H1 (cell line): ENCODE results near the gene SYTL1. TPM values are rescaled to one million over a fixed set of nuclear protein-coding genes. Genes with fewer than 3 reads are reported as not detected.
A peak's percentile ranks its signal among the peaks of the same experiment; 100 is the strongest.

Experiments
- CTCF ChIA-PET: fragments of 300-600 bp; sonication (Branson Sonifier 250); formaldehyde crosslinking; loops from one replicate; lab custom pipeline; 2021; ENCODE audit not compliant: partially characterized antibody; lab: Charles Lee
- POLR2A ChIA-PET: fragments of 300-600 bp; sonication (Branson Sonifier 250); formaldehyde crosslinking; loops from one replicate; lab custom pipeline; 2021; ENCODE audit warnings: inconsistent platforms; ENCODE audit not compliant: partially characterized antibody; lab: Charles Lee
- DNase-seq, 2 experiments: peaks; one replicate each; pipeline versions ENCODE4 v3.0.0 to v3.0.0-alpha.2; 2010 to 2022; ENCODE audit warnings: low spot score in 2 of 2, low read depth in 1 of 2, mixed read lengths in 1 of 2
- FAIRE-seq: peaks from 2 replicates; lab custom pipeline; 2011; peaks lifted over from hg19 to GRCh38; lab: Jason Lieb, UNC
- H2AFZ ChIP-seq: 2 replicates; pipeline ENCODE4 v1.8.1; 2012; ENCODE audit warnings: low read length, inconsistent platforms
- H2AK5ac ChIP-seq: 2 replicates; pipeline ENCODE4 v1.6.1; 2013; ENCODE audit warnings: low read depth, low read length
- H2BK120ac ChIP-seq: replicated peaks from 2 replicates; pipeline ENCODE3; 2013; ENCODE audit warnings: low read depth, low read length, inconsistent platforms
- H2BK12ac ChIP-seq: 2 replicates; pipeline ENCODE4 v1.6.1; 2013; ENCODE audit warnings: low read depth, low read length
- H2BK15ac ChIP-seq: 2 replicates; pipeline ENCODE4 v1.6.1; 2013; ENCODE audit warnings: low read length
- H2BK20ac ChIP-seq: 2 replicates; pipeline ENCODE4 v1.6.1; 2013; ENCODE audit warnings: low read length
- H2BK5ac ChIP-seq: 2 replicates; pipeline ENCODE4 v1.6.1; 2013; ENCODE audit warnings: low read depth, low read length
- H3K14ac ChIP-seq: 2 replicates; pipeline ENCODE4 v1.6.1; 2013; ENCODE audit warnings: inconsistent platforms; ENCODE audit not compliant: insufficient read length
- H3K18ac ChIP-seq: 2 replicates; pipeline ENCODE4 v1.6.1; 2013; ENCODE audit warnings: low read length; ENCODE audit errors: extremely low read depth
- H3K23ac ChIP-seq: 2 replicates; pipeline ENCODE4 v1.6.1; 2013; ENCODE audit warnings: inconsistent platforms; ENCODE audit not compliant: insufficient read length
- H3K23me2 ChIP-seq: 2 replicates; pipeline ENCODE4 v1.6.1; 2013; ENCODE audit warnings: low read depth, low read length
- H3K27ac ChIP-seq: 2 replicates; pipeline ENCODE4 v1.6.1; 2011; ENCODE audit warnings: low read depth, low read length, inconsistent platforms
- H3K27me3 ChIP-seq, 4 experiments: replicated peaks in 1 of 4; 1 replicate in 1 of 4; 2 replicates in 3 of 4; pipeline versions ENCODE4 v1.6.1 to v1.8.1; 2011 to 2013; ENCODE audit warnings: low read length in 3 of 4, mild to moderate bottlenecking in 3 of 4, inconsistent platforms in 2 of 4, mixed read lengths in 2 of 4, moderate library complexity in 1 of 4; ENCODE audit not compliant: control insufficient read depth in 3 of 4, insufficient read depth in 3 of 4; ENCODE audit errors: extremely low read depth in 1 of 4
- H3K36me3 ChIP-seq, 4 experiments: 2 replicates each; pipeline versions ENCODE4 v1.6.1 to v1.8.1; 2011 to 2013; ENCODE audit warnings: mild to moderate bottlenecking in 4 of 4, low read length in 3 of 4, moderate library complexity in 2 of 4, control low read depth in 1 of 4, inconsistent platforms in 1 of 4; ENCODE audit not compliant: insufficient read depth in 4 of 4, control insufficient read depth in 2 of 4
- H3K4ac ChIP-seq: replicated peaks from 2 replicates; pipeline ENCODE3; 2013; ENCODE audit warnings: low read length, low read depth, mixed read lengths, inconsistent platforms; ENCODE audit not compliant: insufficient read length
- H3K4me1 ChIP-seq, 4 experiments: replicated peaks in 1 of 4; 1 replicate in 1 of 4; 2 replicates in 3 of 4; pipeline versions ENCODE4 v1.6.1 to v1.8.1; 2011 to 2013; ENCODE audit warnings: low read length in 3 of 4, inconsistent platforms in 2 of 4, mixed read lengths in 1 of 4; ENCODE audit not compliant: insufficient read depth in 4 of 4, control insufficient read depth in 3 of 4
- H3K4me2 ChIP-seq, 2 experiments: 2 replicates each; pipeline versions ENCODE4 v1.6.1 to v1.8.1; 2011 to 2013; ENCODE audit warnings: low read depth in 2 of 2, low read length in 2 of 2, control low read depth in 1 of 2, inconsistent platforms in 1 of 2, mild to moderate bottlenecking in 1 of 2; ENCODE audit not compliant: insufficient read depth in 1 of 2
- H3K4me3 ChIP-seq, 4 experiments: fragments of 200-600, 300-600 bp in 1 of 4; sonication (generic), shearing (Covaris generic), sonication (Bioruptor Twin) in 1 of 4; 2 replicates each; pipeline versions ENCODE4 v1.5.1 to v1.8.1; 2011 to 2016; ENCODE audit warnings: low read length in 4 of 4, low read depth in 3 of 4, control low read depth in 2 of 4, inconsistent platforms in 2 of 4, mild to moderate bottlenecking in 2 of 4, mixed read lengths in 1 of 4, moderate library complexity in 1 of 4; ENCODE audit not compliant: insufficient read depth in 2 of 4; ENCODE audit errors: extremely low read depth in 1 of 4
- H3K56ac ChIP-seq: replicated peaks from 2 replicates; pipeline ENCODE3; 2013; ENCODE audit warnings: low read depth, mild to moderate bottlenecking, mixed read lengths, low read length, inconsistent platforms; ENCODE audit not compliant: insufficient read length
- H3K79me1 ChIP-seq: 2 replicates; pipeline ENCODE4 v1.6.1; 2013; ENCODE audit warnings: low read depth, low read length, control low read depth
- H3K79me2 ChIP-seq, 2 experiments: 2 replicates each; pipeline versions ENCODE4 v1.6.1 to v1.8.1; 2012 to 2013; ENCODE audit warnings: low read length in 2 of 2, mild to moderate bottlenecking in 2 of 2, inconsistent platforms in 1 of 2; ENCODE audit not compliant: insufficient read depth in 2 of 2, control insufficient read depth in 1 of 2
- H3K9ac ChIP-seq, 4 experiments: replicated peaks in 1 of 4; 1 replicate in 1 of 4; 2 replicates in 3 of 4; pipeline versions ENCODE4 v1.6.1 to v1.8.1; 2011 to 2013; ENCODE audit warnings: low read depth in 3 of 4, low read length in 3 of 4, control low read depth in 2 of 4, mild to moderate bottlenecking in 2 of 4, moderate library complexity in 2 of 4, inconsistent platforms in 1 of 4; ENCODE audit errors: extremely low read depth in 1 of 4
- H3K9me3 ChIP-seq, 2 experiments: 2 replicates each; pipeline versions ENCODE4 v1.6.1 to v1.8.1; 2012 to 2013; ENCODE audit warnings: mild to moderate bottlenecking in 2 of 2, moderate library complexity in 2 of 2, control low read depth in 1 of 2, inconsistent platforms in 1 of 2, low read depth in 1 of 2, low read length in 1 of 2, mixed read lengths in 1 of 2; ENCODE audit not compliant: insufficient read depth in 2 of 2
- H4K20me1 ChIP-seq, 2 experiments: replicated peaks in 1 of 2; 2 replicates each; pipeline versions ENCODE3 to v1.8.1; 2011 to 2013; ENCODE audit warnings: inconsistent platforms in 2 of 2, low read length in 2 of 2, mild to moderate bottlenecking in 1 of 2; ENCODE audit not compliant: insufficient read depth in 2 of 2, control insufficient read depth in 1 of 2
- H4K5ac ChIP-seq: 2 replicates; pipeline ENCODE4 v1.6.1; 2013; ENCODE audit warnings: low read length, low read depth, mixed read lengths, inconsistent platforms; ENCODE audit not compliant: insufficient read length
- H4K8ac ChIP-seq: 2 replicates; pipeline ENCODE4 v1.8.0; 2013; ENCODE audit warnings: mild to moderate bottlenecking, moderate library complexity, low read length, inconsistent platforms; ENCODE audit not compliant: insufficient read depth; ENCODE audit errors: extremely low read depth
- H4K91ac ChIP-seq: replicated peaks from 2 replicates; pipeline ENCODE3; 2013; ENCODE audit warnings: low read length, mixed read lengths, inconsistent platforms; ENCODE audit not compliant: insufficient read length
- EZH2 ChIP-seq: fragments of 200-600 bp; sonication (generic); IDR thresholded peaks from 2 replicates; pipeline ENCODE4 v1.7.1; 2012; ENCODE audit warnings: low read depth, mild to moderate bottlenecking, moderate library complexity, low read length, inconsistent platforms; ENCODE audit not compliant: severe bottlenecking
- HDAC6 ChIP-seq: IDR thresholded peaks from one replicate; pipeline ENCODE4 v1.7.1; 2012; ENCODE audit warnings: low read depth, mild to moderate bottlenecking, inconsistent platforms, low read length, moderate library complexity
- RAD21 ChIP-seq, 2 experiments: IDR thresholded peaks in 1 of 2; conservative IDR thresholded peaks in 1 of 2; 2 replicates each; pipeline ENCODE4 v1.6.1; 2011; ENCODE audit warnings: low read depth in 2 of 2, low read length in 2 of 2, improper control_type of control experiment in 1 of 2, inconsistent platforms in 1 of 2, mild to moderate bottlenecking in 1 of 2, moderate library complexity in 1 of 2
- WGBS, 2 experiments: shearing (Covaris generic) in 1 of 2; methylation state at CpG; one replicate each; pipeline versions ENCODE4 v1.1.6 to v1.1.7; 2013 to 2015; ENCODE audit warnings: low lambda C conversion rate in 2 of 2, mixed read lengths in 2 of 2, inconsistent platforms in 1 of 2, low coverage in 1 of 2, missing lambda C conversion rate in 1 of 2; ENCODE audit not compliant: insufficient replicate concordance in 2 of 2, insufficient coverage in 1 of 2, insufficient read length in 1 of 2; ENCODE audit errors: extremely low coverage in 1 of 2, missing lambda C conversion rate in 1 of 2; 5-methylcytosine and 5-hydroxymethylcytosine counted together
- polyA plus RNA-seq, 7 experiments: library from polyadenylated mRNA; depleted of rRNA in 3 of 7; stranded (reverse) in 5 of 7; unstranded in 2 of 7; fragments of >200 nt in 5 of 7; fragments of 200-250 nt in 2 of 7; gene quantifications; 1 replicate in 5 of 7; 2 replicates in 1 of 7; 4 replicates in 1 of 7; pipeline versions ENCODE4 v1.2.1 to v1.2.3, GENCODE V29; 2011 to 2013; ENCODE audit warnings: missing spikeins in 2 of 7, mixed read lengths in 2 of 7
- total RNA-seq: library from RNA; stranded (reverse); fragmentation: NEBNext Ultra II Directional; extraction: Animal tissue kit (Norgen Biotek cat#: 25700); gene quantifications from 2 replicates; pipeline ENCODE4 v1.2.1, GENCODE V29; 2021

Gene SYTL1
- total and polyA plus RNA-seq, 2 of the 8 experiments (the other 6 are each of a cell fraction or from before 2014, with no cell fraction given), result 6.4 to 19.5 TPM

GRCh38 chr1:27303509-27303908, 38.3 kb upstream of the SYTL1 start:
- H3K14ac ChIP-seq, result no peak overlapping the region
- H2AK5ac ChIP-seq, result no peak overlapping the region
- H2BK15ac ChIP-seq, result 0 out of 2 replicates have a peak overlapping the region, but pooled peaks have one; percentile 8
- no peak for DNase-seq
- no peaks in the 10 kb centered on the region for H3K9me3 ChIP-seq
- TF ChIP-seq HDAC6 (no peak), EZH2 (no peak), RAD21 (IDR thresholded peaks at IDR 0.05 in 1 of 2, conservative IDR thresholded peaks at IDR 0.05 in 1 of 2; ENCODE audit: low read depth in 2 of 2, low read length in 2 of 2) (0 out of 4 replicates have a peak, but pooled peaks of 1 of the 2 experiments have one; percentile 2)
- TF ChIP-seq, all 59 proteins: peak for 1
- no peak overlapping the region for H3K4me2 ChIP-seq
- no peak overlapping the region for H3K23ac ChIP-seq
- no peak overlapping the region for H4K8ac ChIP-seq
- 73% methylated on average over 15 of the region's 15 CpGs; no CpG with 5 or more reads in 1 of the 2 experiments for WGBS, 2 experiments
- no peak overlapping the region for H3K56ac ChIP-seq
- no peak overlapping the region for H2BK5ac ChIP-seq
- no peak overlapping the region for H2AFZ ChIP-seq
- no peaks in the 10 kb centered on the region for H3K27me3 ChIP-seq
- H3K4ac ChIP-seq, result no peak overlapping the region
- H3K4me3 ChIP-seq, result no peak overlapping the region
- FAIRE-seq, result no peak
- no peaks in the 10 kb centered on the region for H3K36me3 ChIP-seq
- no peak overlapping the region for H3K18ac ChIP-seq
- no peak overlapping the region for H4K5ac ChIP-seq
- CTCF ChIA-PET, result interaction anchor here (0.6 to 17.9 kb wide), 13 partner anchors 20 to 304 kb away, joined by 3 to 321 read pairs (median 86); partner anchors contain the start of genes AHDC1, CD164L2, GPR3 and MAP3K6
- POLR2A ChIA-PET, result interaction anchor here (1.1 kb wide), 1 partner anchor 19 kb away, joined by 4 read pairs; no protein-coding TSS in a partner anchor
- no peak overlapping the region for H4K91ac ChIP-seq
- H3K79me1 ChIP-seq, result no peaks in the 10 kb centered on the region
- peaks cover 11 to 36% (median 25%) of the 10 kb centered on the region in 4 experiments for H3K4me1 ChIP-seq
- H2BK120ac ChIP-seq, result no peak overlapping the region
- H3K27ac ChIP-seq, result no peak overlapping the region
- H4K20me1 ChIP-seq, result no peaks in the 10 kb centered on the region
- no peak overlapping the region for H2BK20ac ChIP-seq
- 0 out of 2 replicates have a peak overlapping the region, but pooled peaks have one; percentile 5 for H2BK12ac ChIP-seq
- no peaks in the 10 kb centered on the region for H3K79me2 ChIP-seq
- H3K23me2 ChIP-seq, result 0 out of 2 replicates have a peak, but pooled peaks cover 3% of the 10 kb centered on the region
- no peak overlapping the region for H3K9ac ChIP-seq
